ENCODE measurements around the gene TBC1D8B.
A peak's percentile ranks its signal among the peaks of the same experiment; 100 is the strongest.

The TBC1D8B gene

GRCh38 chrX:106898462-106898861 lies 96.0 kb downstream of the TBC1D8B start:
- peak; percentile 7 to 61 for DNase-seq

GRCh38 chrX:106899276-106899675 lies 96.8 kb downstream of the TBC1D8B start:
- DNase-seq: no peak

GRCh38 chrX:106899841-106900240 lies 97.4 kb downstream of the TBC1D8B start:
- no peak for DNase-seq

GRCh38 chrX:106901341-106901740 lies 98.9 kb downstream of the TBC1D8B start:
- DNase-seq: no peak

GRCh38 chrX:106901781-106902219 lies 99.3 kb downstream of the TBC1D8B start:
- no peak for DNase-seq

GRCh38 chrX:106902684-106903083 lies 100.2 kb downstream of the TBC1D8B start:
- DNase-seq: no peak

GRCh38 chrX:106903291-106903824 lies 100.9 kb downstream of the TBC1D8B start, which contains the start of gene RIPPLY1:
Gene RIPPLY1 (minus strand): TSS chrX:106903341. CDS start chrX:106903287, 54 bp downstream.
- DNase-seq: no peak

- no peak for DNase-seq
These were observed 101.5 kb downstream of the TBC1D8B start for GRCh38 chrX:106903856-106904528.

GRCh38 chrX:106905064-106905708 lies 102.7 kb downstream of the TBC1D8B start:
- DNase-seq: no peak

- no peak for DNase-seq
These were observed 103.9 kb downstream of the TBC1D8B start for GRCh38 chrX:106906361-106906760.

- DNase-seq: no peak
These were observed 110.4 kb downstream of the TBC1D8B start for GRCh38 chrX:106912864-106913263.

- peak in 1 of 2 experiments; percentile 50 for DNase-seq
These were observed 115.5 kb downstream of the TBC1D8B start for GRCh38 chrX:106917830-106918500.

GRCh38 chrX:106919932-106920452 lies 117.5 kb downstream of the TBC1D8B start, which contains the start of gene CLDN2:
Gene CLDN2 (plus strand): TSS chrX:106920402. CDS start chrX:106928229, 7,827 bp downstream.
- no peak for DNase-seq

GRCh38 chrX:106921637-106922036 lies 119.2 kb downstream of the TBC1D8B start:
- DNase-seq: no peak

Data from NCI-H446 (cell line).